ENCODE results near the gene NELFA. TPM values are rescaled to one million over a fixed set of nuclear protein-coding genes. Genes with fewer than 3 reads are reported as not detected.

NELFA gene
- total RNA-seq, 4 donors from 2014 or later = 2.4 to 38.8 (median 18.8) TPM

- DNase-seq = no peak
- no peaks in the 10 kb centered on the region for H3K4me1 ChIP-seq
- intact Hi-C loops (cut with DNase I; ENCODE audit: low total_unique reads) = no loop called here
- no peaks in the 10 kb centered on the region for H3K9me3 ChIP-seq
- no peaks in the 10 kb centered on the region for H3K27me3 ChIP-seq
- no peak for TF ChIP-seq CTCF (IDR thresholded peaks at IDR 0.05)
- no peak overlapping the region for H3K4me3 ChIP-seq
- no peaks in the 10 kb centered on the region for H3K36me3 ChIP-seq
- no peak overlapping the region for H3K27ac ChIP-seq
Observed at GRCh38 chr4:2015008-2015407, 6.2 kb upstream of the NELFA start.

- no peak for TF ChIP-seq POLR2A (IDR thresholded peaks at IDR 0.05)
- TF ChIP-seq CTCF (IDR thresholded peaks at IDR 0.05) = no peak
- no peaks in the 10 kb centered on the region for H3K9me3 ChIP-seq
- no peaks in the 10 kb centered on the region for H3K27me3 ChIP-seq
- no peak overlapping the region for H3K4me3 ChIP-seq
- no peak overlapping the region for H3K27ac ChIP-seq
- no peaks in the 10 kb centered on the region for H3K4me1 ChIP-seq
- DNase-seq = no peak
- H3K36me3 ChIP-seq = no peaks in the 10 kb centered on the region
- intact Hi-C loops (cut with DNase I; ENCODE audit: low total_unique reads) = no loop called here
Observed at GRCh38 chr4:2011583-2011982, 2.8 kb upstream of the NELFA start.

- Histone ChIP-seq H3K27ac (peak overlapping the region; percentile 95 to 98), H3K4me1 (no peaks in the 10 kb centered on the region), H3K9me3 (no peaks in the 10 kb centered on the region), H3K36me3 (no peaks in the 10 kb centered on the region), H3K27me3 (no peaks in the 10 kb centered on the region), H3K4me3 (peak overlapping the region; percentile 71 to 99)
- intact Hi-C loops (cut with DNase I; ENCODE audit: low total_unique reads) = no loop called here
- TF ChIP-seq CTCF (IDR thresholded peaks at IDR 0.05) (peak in 1 of 4 experiments; percentile 10), POLR2A (IDR thresholded peaks at IDR 0.05) (no peak)
- no peak for DNase-seq
Observed at GRCh38 chr4:2009651-2010233, 968 bp upstream of the NELFA start.

GRCh38 chr4:2008671-2008920 is 178 bp downstream of the NELFA start:
- peak overlapping the region; percentile 95 to 98 for H3K27ac ChIP-seq
- no peaks in the 10 kb centered on the region for H3K9me3 ChIP-seq
- intact Hi-C loops (cut with DNase I; ENCODE audit: low total_unique reads) = no loop called here
- H3K4me1 ChIP-seq = no peaks in the 10 kb centered on the region
- H3K27me3 ChIP-seq = no peaks in the 10 kb centered on the region
- DNase-seq = no peak
- H3K4me3 ChIP-seq = peak overlapping the region; percentile 71 to 99
- TF ChIP-seq POLR2A (IDR thresholded peaks at IDR 0.05) (no peak), CTCF (IDR thresholded peaks at IDR 0.05) (no peak)
- no peaks in the 10 kb centered on the region for H3K36me3 ChIP-seq

GRCh38 chr4:2007804-2008670 is 737 bp downstream of the NELFA start:
- TF ChIP-seq CTCF (IDR thresholded peaks at IDR 0.05) (no peak), POLR2A (IDR thresholded peaks at IDR 0.05) (no peak)
- Histone ChIP-seq H3K27me3 (no peaks in the 10 kb centered on the region), H3K9me3 (no peaks in the 10 kb centered on the region), H3K36me3 (no peaks in the 10 kb centered on the region), H3K4me3 (peak overlapping the region; percentile 71 to 99), H3K4me1 (no peaks in the 10 kb centered on the region), H3K27ac (peak overlapping the region; percentile 95 to 98)
- intact Hi-C loops (cut with DNase I; ENCODE audit: low total_unique reads) = no loop called here
- no peak for DNase-seq
